T47D (cell line): ENCODE measurements around the gene P4HA3.
"Not testable (repeated sequence)": the region's sequence is repeated elsewhere in the genome, so short reads cannot be mapped to it uniquely, and the experiment has no call there.

ENCODE experiments used
- DNase-seq, 2 experiments: peaks; one replicate each; pipeline versions ENCODE4 v3.0.0 to v3.0.0-alpha.2; 2011 to 2012; ENCODE audit warnings: low read depth in 1 of 2, low spot score in 1 of 2
- JUND ChIP-seq: IDR thresholded peaks from 2 replicates; pipeline ENCODE4 v1.6.1; 2012; ENCODE audit warnings: low read depth
- in situ Hi-C: cut with HindIII; loops from 2 replicates; pipeline ENCODE4 v1.10.0; 2016; ENCODE audit warnings: low sequenced_read_pairs, low pct_unique_long_range_greater_than_20kb

P4HA3 gene

GRCh38 chr11:74311352-74311926, at the start of gene P4HA3:
P4HA3 (minus strand) TSS chr11:74311640; CDS start chr11:74311611, 29 bp downstream.
- no peak for TF ChIP-seq JUND
- peak in 1 of 2 experiments; percentile 44 for DNase-seq
- in situ Hi-C loops: no loop called here

GRCh38 chr11:74357449-74357848, 46.0 kb upstream of the P4HA3 start:
- TF ChIP-seq JUND: no peak
- in situ Hi-C loops: no loop called here
- DNase-seq: no peak

GRCh38 chr11:74355626-74356025, 44.2 kb upstream of the P4HA3 start:
- TF ChIP-seq JUND: no peak
- in situ Hi-C loops: no loop called here
- DNase-seq: no peak

- no peak for DNase-seq
- in situ Hi-C loops: no loop called here
- TF ChIP-seq JUND: no peak
Observed at GRCh38 chr11:74354036-74354435, 42.6 kb upstream of the P4HA3 start.

- no peak for TF ChIP-seq JUND
- no peak for DNase-seq
- in situ Hi-C loops: no loop called here
Observed at GRCh38 chr11:74347381-74347780, 35.9 kb upstream of the P4HA3 start.

GRCh38 chr11:74345420-74345819, 34.0 kb upstream of the P4HA3 start:
- in situ Hi-C loops: no loop called here
- DNase-seq: no peak
- TF ChIP-seq JUND: no peak

- no peak for TF ChIP-seq JUND
- no peak for DNase-seq
- in situ Hi-C loops: no loop called here
Observed at GRCh38 chr11:74341921-74342320, 30.5 kb upstream of the P4HA3 start.

GRCh38 chr11:74339619-74340018, 28.2 kb upstream of the P4HA3 start:
- in situ Hi-C loops: no loop called here
- no peak for TF ChIP-seq JUND
- DNase-seq: no peak

- TF ChIP-seq JUND: no peak
- in situ Hi-C loops: no loop called here
- no peak for DNase-seq
Observed at GRCh38 chr11:74338963-74339362, 27.5 kb upstream of the P4HA3 start.

- in situ Hi-C loops: no loop called here
- TF ChIP-seq JUND: no peak
- DNase-seq: no peak
Observed at GRCh38 chr11:74333193-74333592, 21.8 kb upstream of the P4HA3 start.

GRCh38 chr11:74332291-74332690, 20.9 kb upstream of the P4HA3 start:
- no peak for TF ChIP-seq JUND
- no peak for DNase-seq
- in situ Hi-C loops: no loop called here

GRCh38 chr11:74331000-74331399, 19.6 kb upstream of the P4HA3 start:
- DNase-seq, in situ Hi-C loops: not testable (repeated sequence)

GRCh38 chr11:74330075-74330858, 18.8 kb upstream of the P4HA3 start:
- no peak for TF ChIP-seq JUND
- no peak for DNase-seq
- in situ Hi-C loops: no loop called here
